ENCODE measurements around the gene GGCX.

Gene GGCX

GRCh38 chr2:85525029-85525428 is 36.3 kb downstream of the GGCX start:
- DNase-seq (ENCODE audit: low read depth), result no peak
- TF ChIP-seq, protein P1, sequence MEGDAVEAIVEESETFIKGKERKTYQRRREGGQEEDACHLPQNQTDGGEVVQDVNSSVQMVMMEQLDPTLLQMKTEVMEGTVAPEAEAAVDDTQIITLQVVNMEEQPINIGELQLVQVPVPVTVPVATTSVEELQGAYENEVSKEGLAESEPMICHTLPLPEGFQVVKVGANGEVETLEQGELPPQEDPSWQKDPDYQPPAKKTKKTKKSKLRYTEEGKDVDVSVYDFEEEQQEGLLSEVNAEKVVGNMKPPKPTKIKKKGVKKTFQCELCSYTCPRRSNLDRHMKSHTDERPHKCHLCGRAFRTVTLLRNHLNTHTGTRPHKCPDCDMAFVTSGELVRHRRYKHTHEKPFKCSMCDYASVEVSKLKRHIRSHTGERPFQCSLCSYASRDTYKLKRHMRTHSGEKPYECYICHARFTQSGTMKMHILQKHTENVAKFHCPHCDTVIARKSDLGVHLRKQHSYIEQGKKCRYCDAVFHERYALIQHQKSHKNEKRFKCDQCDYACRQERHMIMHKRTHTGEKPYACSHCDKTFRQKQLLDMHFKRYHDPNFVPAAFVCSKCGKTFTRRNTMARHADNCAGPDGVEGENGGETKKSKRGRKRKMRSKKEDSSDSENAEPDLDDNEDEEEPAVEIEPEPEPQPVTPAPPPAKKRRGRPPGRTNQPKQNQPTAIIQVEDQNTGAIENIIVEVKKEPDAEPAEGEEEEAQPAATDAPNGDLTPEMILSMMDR (IDR thresholded peaks at IDR 0.05; ENCODE audit: insufficient read depth, low read depth, low read length, missing control alignments), result no peak
- no peak overlapping the region for H3K4me3 ChIP-seq (ENCODE audit: low read length)

DNA sequence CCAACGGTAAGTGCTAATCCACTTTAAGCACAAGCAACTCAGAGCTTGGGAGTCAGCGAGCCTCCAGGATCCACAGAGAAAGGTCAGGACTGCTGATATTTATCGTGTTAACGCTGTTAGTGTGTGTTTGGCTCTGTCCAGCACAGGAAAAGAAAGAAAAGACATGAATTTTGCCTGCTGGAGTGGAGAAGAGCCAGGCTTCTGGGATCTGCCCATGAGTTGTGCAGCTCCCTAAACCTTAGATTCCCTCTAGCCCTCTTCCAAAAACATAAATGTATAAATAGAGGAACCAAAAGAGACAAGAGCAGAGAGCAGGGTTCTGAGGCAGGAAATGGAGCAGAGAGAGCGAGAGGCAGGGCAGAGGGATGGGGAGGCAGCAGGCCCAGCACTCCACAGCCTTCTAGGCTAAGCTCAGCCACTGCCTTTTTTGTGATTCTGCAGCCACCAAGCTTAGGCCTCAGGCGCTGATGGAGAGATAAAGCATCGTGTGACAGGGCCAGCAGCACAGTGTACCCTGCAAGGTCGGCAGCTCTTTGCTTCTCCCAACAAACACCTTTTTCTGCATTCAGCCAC is 36.9 kb downstream of the GGCX start:
- TF ChIP-seq, protein P1 (IDR thresholded peaks at IDR 0.05; ENCODE audit: insufficient read depth, low read depth, low read length, missing control alignments), result no peak
- H3K4me3 ChIP-seq (ENCODE audit: low read length), result no peak overlapping the region
- DNase-seq (ENCODE audit: low read depth), result no peak

- no peak for DNase-seq (ENCODE audit: low read depth)
- H3K4me3 ChIP-seq (ENCODE audit: low read length), result no peak overlapping the region
- TF ChIP-seq, protein P1 (IDR thresholded peaks at IDR 0.05; ENCODE audit: insufficient read depth, low read depth, low read length, missing control alignments), result no peak
Observed at GRCh38 chr2:85523903-85524335, 37.4 kb downstream of the GGCX start.

DNA sequence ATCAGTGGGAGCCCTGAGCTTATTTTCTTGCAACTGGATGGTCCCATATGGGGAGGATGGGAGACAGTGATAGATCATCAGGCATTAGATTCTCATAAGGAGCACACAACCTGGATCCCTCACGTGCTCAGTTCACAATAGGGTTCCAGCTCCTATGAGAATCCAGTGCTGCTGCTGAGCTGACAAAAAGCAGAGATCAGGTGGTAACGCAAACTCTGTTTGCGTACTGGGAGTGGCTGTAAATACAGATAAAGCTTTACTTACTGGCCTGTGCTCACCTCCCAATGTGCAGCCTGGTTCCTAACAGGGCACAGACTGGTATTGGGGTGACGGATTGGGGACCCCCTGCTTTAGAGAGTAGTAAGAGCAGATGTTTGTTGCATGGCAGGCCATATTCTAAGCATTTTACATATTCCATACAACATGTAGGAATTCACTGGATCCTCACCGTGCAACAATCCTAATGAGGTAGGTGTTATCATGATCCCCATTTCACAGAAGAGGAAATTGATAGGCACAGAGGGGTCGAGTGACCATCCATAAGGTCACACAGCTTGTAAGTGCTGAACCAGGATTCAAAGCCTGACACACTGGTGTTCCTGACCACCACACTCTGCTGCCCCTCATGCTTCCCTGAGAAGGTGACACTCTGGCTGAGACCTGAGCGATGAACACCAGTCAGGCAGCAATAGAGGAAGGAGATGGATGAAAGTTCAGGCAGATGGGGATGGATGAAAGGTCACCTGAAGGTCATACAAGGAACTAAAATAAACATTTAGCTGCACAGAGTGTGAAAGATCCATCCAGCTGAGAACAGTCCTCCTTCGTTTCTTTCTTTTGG is 38.0 kb downstream of the GGCX start:
- H3K4me3 ChIP-seq (ENCODE audit: low read length), result no peak overlapping the region
- TF ChIP-seq, protein P1 (IDR thresholded peaks at IDR 0.05; ENCODE audit: insufficient read depth, low read depth, low read length, missing control alignments), result no peak
- no peak for DNase-seq (ENCODE audit: low read depth)

DNA sequence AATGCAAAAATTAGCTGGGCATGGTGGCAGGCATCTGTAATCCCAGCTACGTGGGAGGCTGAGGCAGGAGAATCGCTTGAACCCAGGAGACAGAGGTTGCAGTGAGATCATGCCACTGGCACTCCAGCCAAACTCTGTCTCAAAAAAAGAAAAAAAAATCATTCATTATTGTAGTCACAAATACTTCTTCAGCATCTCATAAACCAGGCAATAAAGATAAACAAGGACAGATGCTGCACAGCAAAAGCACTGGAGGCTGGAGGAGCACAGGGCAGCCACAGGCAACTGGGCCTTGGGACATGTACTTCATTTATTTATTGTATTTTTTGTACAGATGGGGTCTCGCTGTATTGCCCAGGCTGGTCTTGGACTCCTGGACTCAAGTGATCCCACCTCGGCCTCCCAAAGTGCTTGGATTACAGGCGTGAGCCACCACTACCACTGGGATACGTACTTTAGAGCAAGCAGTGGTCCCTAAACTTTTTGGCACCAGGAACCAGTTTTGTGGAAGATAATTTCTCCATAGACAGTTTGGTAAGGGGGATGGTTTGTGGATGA is 39.1 kb downstream of the GGCX start:
- no peak for DNase-seq (ENCODE audit: low read depth)
- H3K4me3 ChIP-seq (ENCODE audit: low read length), result no peak overlapping the region
- TF ChIP-seq, protein P1 (IDR thresholded peaks at IDR 0.05; ENCODE audit: insufficient read depth, low read depth, low read length, missing control alignments), result no peak

GRCh38 chr2:85516653-85517389 is 44.5 kb downstream of the GGCX start:
- DNase-seq (ENCODE audit: low read depth), result peak; percentile 49
- no peak overlapping the region for H3K4me3 ChIP-seq (ENCODE audit: low read length)
- TF ChIP-seq, protein P1 (IDR thresholded peaks at IDR 0.05; ENCODE audit: insufficient read depth, low read depth, low read length, missing control alignments), result no peak

All from epithelial cell of esophagus (primary cell).